HepG2 (cell line): Measurements from ENCODE around the gene CEBPA. TPM values are rescaled to one million over a fixed set of nuclear protein-coding genes. Genes with fewer than 3 reads are reported as not detected.
A peak's percentile ranks its signal among the peaks of the same experiment; 100 is the strongest.

Source experiments
- CCAR2 ChIP-seq: fragments of 200-400 bp; formaldehyde crosslinking; optimal IDR thresholded peaks from 2 replicates; pipeline ENCODE3; 2018; ENCODE audit warnings: low read depth, mild to moderate bottlenecking, low read length, moderate library complexity
- ELF1 ChIP-seq: sonication (generic); formaldehyde crosslinking; IDR thresholded peaks from 2 replicates; pipeline ENCODE4 v1.4.0; 2020; ENCODE audit warnings: missing genetic modification reagents
- ESRRA ChIP-seq: sonication (generic); formaldehyde crosslinking; IDR thresholded peaks from 2 replicates; pipeline ENCODE4 v1.5.1; 2020; ENCODE audit warnings: mild to moderate bottlenecking, low read depth, missing genetic modification reagents
- FOXA1 ChIP-seq, 2 experiments: fragments of 450-650 bp in 1 of 2; sonication (generic) in 1 of 2; formaldehyde crosslinking in 1 of 2; IDR thresholded peaks; 2 replicates each; pipeline versions ENCODE4 v1.4.0 to v1.6.1; 2016 to 2020; ENCODE audit warnings: missing genetic modification reagents in 1 of 2
- HIVEP1 ChIP-seq: sonication (generic); formaldehyde crosslinking; IDR thresholded peaks from 2 replicates; pipeline ENCODE4 v1.4.0; 2020; ENCODE audit warnings: mild to moderate bottlenecking, missing genetic modification reagents
- HOXA5 ChIP-seq: sonication (generic); formaldehyde crosslinking; IDR thresholded peaks from 2 replicates; pipeline ENCODE4 v1.4.0; 2020; ENCODE audit warnings: missing genetic modification reagents
- KLF9 ChIP-seq: IDR thresholded peaks from 2 replicates; pipeline ENCODE4 v1.6.1; 2016; ENCODE audit warnings: low read depth
- KMT2B ChIP-seq: IDR thresholded peaks from 2 replicates; pipeline ENCODE4 v1.6.1; 2016; ENCODE audit warnings: missing genetic modification reagents, missing compliant biosample characterization
- MTA1 ChIP-seq: sonication (generic); formaldehyde crosslinking; IDR thresholded peaks from 2 replicates; pipeline ENCODE4 v1.4.0; 2020; ENCODE audit warnings: missing genetic modification reagents, mild to moderate bottlenecking, borderline replicate concordance
- NAIF1 ChIP-seq: sonication (generic); formaldehyde crosslinking; IDR thresholded peaks from 2 replicates; pipeline ENCODE4 v1.5.0; 2020; ENCODE audit warnings: mild to moderate bottlenecking, missing genetic modification reagents, borderline replicate concordance
- SAP130 ChIP-seq: IDR thresholded peaks from 2 replicates; pipeline ENCODE4 v1.6.1; 2016; ENCODE audit warnings: low read depth
- SNRNP70 ChIP-seq: fragments of 200-400 bp; formaldehyde crosslinking; IDR thresholded peaks from 2 replicates; pipeline ENCODE4 v1.6.1; 2017; ENCODE audit warnings: mild to moderate bottlenecking, low read depth, low read length, moderate library complexity
- SRY ChIP-seq: sonication (generic); formaldehyde crosslinking; IDR thresholded peaks from 2 replicates; pipeline ENCODE4 v1.8.0; 2022; ENCODE audit warnings: mild to moderate bottlenecking, missing genetic modification reagents
- YEATS2 ChIP-seq: sonication (generic); formaldehyde crosslinking; IDR thresholded peaks from 2 replicates; pipeline ENCODE4 v1.4.0; 2020; ENCODE audit warnings: missing genetic modification reagents, borderline replicate concordance
- ZKSCAN8 ChIP-seq: IDR thresholded peaks from 2 replicates; pipeline ENCODE4 v1.6.1; 2016; ENCODE audit warnings: borderline replicate concordance, missing genetic modification reagents, missing compliant biosample characterization
- ZNF224 ChIP-seq: sonication (generic); formaldehyde crosslinking; IDR thresholded peaks from 2 replicates; pipeline ENCODE4 v1.5.0; 2020; ENCODE audit warnings: mild to moderate bottlenecking, missing genetic modification reagents
- ZNF251 ChIP-seq: sonication (generic); formaldehyde crosslinking; IDR thresholded peaks from 2 replicates; pipeline ENCODE4 v1.9.0; 2021; ENCODE audit warnings: mild to moderate bottlenecking, missing genetic modification reagents
- ZNF430 ChIP-seq: sonication (generic); formaldehyde crosslinking; IDR thresholded peaks from 2 replicates; pipeline ENCODE4 v1.9.0; 2021; ENCODE audit warnings: mild to moderate bottlenecking, missing genetic modification reagents
- ZNF501 ChIP-seq: sonication (generic); formaldehyde crosslinking; IDR thresholded peaks from 2 replicates; pipeline ENCODE4 v1.5.1; 2020; ENCODE audit warnings: mild to moderate bottlenecking, moderate library complexity, missing genetic modification reagents
- ZNF562 ChIP-seq: sonication (generic); formaldehyde crosslinking; IDR thresholded peaks from 2 replicates; pipeline ENCODE4 v1.8.0; 2022; ENCODE audit warnings: missing genetic modification reagents, borderline replicate concordance
- ZNF737 ChIP-seq: sonication (generic); formaldehyde crosslinking; IDR thresholded peaks from 2 replicates; pipeline ENCODE4 v1.5.0; 2020; ENCODE audit warnings: missing genetic modification reagents, mild to moderate bottlenecking, borderline replicate concordance
- polyA plus RNA-seq, 8 experiments: library from polyadenylated mRNA; depleted of rRNA in 3 of 8; stranded (reverse) in 7 of 8; unstranded in 1 of 8; fragments of >200 nt; fragmentation: Illumina TruSeq in 4 of 8; extraction: Trizol in 4 of 8; gene quantifications; 2 replicates each; pipeline versions ENCODE4 v1.2.1 to v1.2.3, GENCODE V29; 2011 to 2016; ENCODE audit warnings: low read depth in 4 of 8, missing spikeins in 1 of 8, mixed read lengths in 1 of 8; ENCODE audit not compliant: insufficient read depth in 1 of 8
- total RNA-seq, 5 experiments: library from RNA; depleted of rRNA; stranded (reverse); fragments of >200 nt; fragmentation: Illumina TruSeq; extraction: Trizol; gene quantifications; 2 replicates each; pipeline ENCODE4 v1.2.3, GENCODE V29; 2016; ENCODE audit warnings: low read depth in 1 of 5
- TF ChIP-seq, protein P1 (sequence below): IDR thresholded peaks from 2 replicates; pipeline ENCODE4 v1.6.1; 2016
- TF ChIP-seq, protein P2 (sequence below): sonication (generic); formaldehyde crosslinking; IDR thresholded peaks from 2 replicates; pipeline ENCODE4 v1.5.0; 2020; ENCODE audit warnings: missing genetic modification reagents
- TF ChIP-seq, protein P3 (sequence below): sonication (generic); formaldehyde crosslinking; IDR thresholded peaks from 2 replicates; pipeline ENCODE4 v1.5.0; 2020; ENCODE audit warnings: mild to moderate bottlenecking, missing genetic modification reagents, moderate library complexity

CEBPA gene
- total and polyA plus RNA-seq, 2 of the 13 experiments (the other 11 are each of a cell fraction or from before 2014, with no cell fraction given): 24.8 to 103 TPM

DNA sequence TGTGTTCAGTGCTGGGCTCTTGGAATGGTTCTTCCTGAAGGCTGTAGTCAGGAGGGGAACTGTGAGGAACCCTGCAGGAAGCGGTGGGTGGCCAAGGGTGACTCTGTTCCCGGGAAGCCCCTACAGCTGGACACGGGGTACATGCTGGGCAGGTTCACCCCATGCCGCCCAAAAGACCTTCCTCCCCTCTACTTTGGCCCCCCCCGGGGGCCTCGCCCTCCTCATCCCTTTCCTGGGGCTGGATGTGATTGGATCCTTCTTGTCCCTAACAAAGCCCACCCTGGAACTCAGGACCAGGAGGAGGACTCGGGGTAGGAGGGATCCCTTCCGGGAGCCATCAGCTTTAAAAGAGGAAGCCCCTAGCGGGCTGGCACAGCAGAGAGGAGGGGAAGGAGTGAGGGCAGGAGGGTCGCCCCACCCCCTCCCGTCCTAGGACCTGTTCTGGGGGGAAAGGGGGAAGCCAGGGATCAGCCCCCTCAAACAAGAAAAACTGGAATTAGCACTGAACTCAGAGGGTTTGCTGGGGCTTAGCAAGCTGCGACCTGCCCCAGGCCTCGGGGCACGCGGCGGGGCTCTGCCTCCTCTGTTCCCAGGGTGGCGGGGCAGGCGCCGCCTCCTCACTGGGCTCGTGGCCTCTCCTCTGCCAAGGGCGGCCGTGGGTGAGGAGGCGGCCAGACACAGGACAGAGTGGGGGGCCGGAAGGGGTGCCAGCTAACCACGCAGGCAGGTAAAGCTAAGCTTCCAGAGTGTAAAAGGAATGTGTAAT, 4.0 kb downstream of the CEBPA start (continued):
- TF ChIP-seq CCAR2 (no peak), ZNF501 (no peak), HOXA5 (CRISPR knock-in tag) (no peak; the same call in 1 of the 2 replicates), ESRRA (CRISPR knock-in tag) (no peak), FOXA1 (IDR thresholded peaks at IDR 0.05) (no peak), FOXA1 (CRISPR knock-in tag; IDR thresholded peaks at IDR 0.05) (0 out of 2 replicates have a peak, but pooled peaks have one; percentile 6), ZKSCAN8 (CRISPR knock-in tag) (no peak), SRY (CRISPR knock-in tag) (0 out of 2 replicates have a peak, but pooled peaks have one; percentile 37), ELF1 (CRISPR knock-in tag) (no peak), KLF9 (CRISPR knock-in tag) (no peak), YEATS2 (CRISPR knock-in tag) (no peak), ZNF562 (CRISPR knock-in tag) (no peak), NAIF1 (CRISPR knock-in tag) (no peak), ZNF737 (CRISPR knock-in tag) (no peak), HIVEP1 (CRISPR knock-in tag) (no peak), SNRNP70 (no peak), MTA1 (CRISPR knock-in tag) (0 out of 2 replicates have a peak, but pooled peaks have one; percentile 23), SAP130 (CRISPR knock-in tag) (peak; percentile 33; the same call in 1 of the 2 replicates), ZNF224 (no peak), KMT2B (CRISPR knock-in tag) (no peak), ZNF251 (CRISPR knock-in tag) (no peak), ZNF430 (0 out of 2 replicates have a peak, but pooled peaks have one; percentile 14)
- TF ChIP-seq, protein P1, sequence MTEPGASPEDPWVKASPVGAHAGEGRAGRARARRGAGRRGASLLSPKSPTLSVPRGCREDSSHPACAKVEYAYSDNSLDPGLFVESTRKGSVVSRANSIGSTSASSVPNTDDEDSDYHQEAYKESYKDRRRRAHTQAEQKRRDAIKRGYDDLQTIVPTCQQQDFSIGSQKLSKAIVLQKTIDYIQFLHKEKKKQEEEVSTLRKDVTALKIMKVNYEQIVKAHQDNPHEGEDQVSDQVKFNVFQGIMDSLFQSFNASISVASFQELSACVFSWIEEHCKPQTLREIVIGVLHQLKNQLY (CRISPR knock-in tag): no peak
- TF ChIP-seq, protein P2, sequence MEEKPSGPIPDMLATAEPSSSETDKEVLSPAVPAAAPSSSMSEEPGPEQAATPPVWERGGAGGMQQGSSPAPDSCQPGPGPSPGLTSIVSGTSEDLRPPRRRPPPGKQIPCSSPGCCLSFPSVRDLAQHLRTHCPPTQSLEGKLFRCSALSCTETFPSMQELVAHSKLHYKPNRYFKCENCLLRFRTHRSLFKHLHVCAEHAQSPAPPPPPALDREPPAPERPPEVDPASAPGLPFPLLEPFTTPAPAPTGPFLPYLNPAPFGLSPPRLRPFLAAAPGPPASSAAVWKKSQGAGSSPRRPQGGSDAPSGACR (CRISPR knock-in tag): no peak
- TF ChIP-seq, protein P3, sequence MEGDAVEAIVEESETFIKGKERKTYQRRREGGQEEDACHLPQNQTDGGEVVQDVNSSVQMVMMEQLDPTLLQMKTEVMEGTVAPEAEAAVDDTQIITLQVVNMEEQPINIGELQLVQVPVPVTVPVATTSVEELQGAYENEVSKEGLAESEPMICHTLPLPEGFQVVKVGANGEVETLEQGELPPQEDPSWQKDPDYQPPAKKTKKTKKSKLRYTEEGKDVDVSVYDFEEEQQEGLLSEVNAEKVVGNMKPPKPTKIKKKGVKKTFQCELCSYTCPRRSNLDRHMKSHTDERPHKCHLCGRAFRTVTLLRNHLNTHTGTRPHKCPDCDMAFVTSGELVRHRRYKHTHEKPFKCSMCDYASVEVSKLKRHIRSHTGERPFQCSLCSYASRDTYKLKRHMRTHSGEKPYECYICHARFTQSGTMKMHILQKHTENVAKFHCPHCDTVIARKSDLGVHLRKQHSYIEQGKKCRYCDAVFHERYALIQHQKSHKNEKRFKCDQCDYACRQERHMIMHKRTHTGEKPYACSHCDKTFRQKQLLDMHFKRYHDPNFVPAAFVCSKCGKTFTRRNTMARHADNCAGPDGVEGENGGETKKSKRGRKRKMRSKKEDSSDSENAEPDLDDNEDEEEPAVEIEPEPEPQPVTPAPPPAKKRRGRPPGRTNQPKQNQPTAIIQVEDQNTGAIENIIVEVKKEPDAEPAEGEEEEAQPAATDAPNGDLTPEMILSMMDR (CRISPR knock-in tag): peak; percentile 18; the same call in 1 of the 2 replicates
